OCI-LY7 (cell line): ENCODE measurements around the gene GALNT12.

ENCODE experiments used
- EZH2phosphoT487 ChIP-seq: fragments of 200-600 bp; sonication (generic); IDR thresholded peaks from 2 replicates; pipeline ENCODE4 v1.6.1; 2018; ENCODE audit warnings: low read depth, borderline replicate concordance, mild to moderate bottlenecking, mixed run types, antibody characterized with exemption, low read length, moderate library complexity, mixed read lengths
- TF ChIP-seq, protein P1 (sequence below): fragments of 200-600 bp; sonication (generic); conservative IDR thresholded peaks from 2 replicates; pipeline ENCODE4 v1.5.1; 2014; ENCODE audit warnings: mild to moderate bottlenecking, antibody characterized with exemption, low read length, moderate library complexity, mixed read lengths

DNA sequence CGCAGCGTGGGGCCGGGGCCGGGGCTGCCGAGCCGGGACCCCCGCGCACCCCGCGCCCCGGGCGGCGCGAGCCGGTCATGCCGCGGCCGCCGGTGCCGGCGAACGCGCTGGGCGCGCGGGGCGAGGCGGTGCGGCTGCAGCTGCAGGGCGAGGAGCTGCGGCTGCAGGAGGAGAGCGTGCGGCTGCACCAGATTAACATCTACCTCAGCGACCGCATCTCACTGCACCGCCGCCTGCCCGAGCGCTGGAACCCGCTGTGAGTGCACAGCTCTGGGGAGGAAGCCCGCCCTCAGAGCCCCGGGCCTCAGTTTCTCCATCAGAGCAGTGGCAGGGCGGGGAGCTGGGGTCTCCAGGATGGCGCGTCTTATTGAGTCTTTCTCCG, 335 bp downstream of the GALNT12 start:
- TF ChIP-seq, protein P1, sequence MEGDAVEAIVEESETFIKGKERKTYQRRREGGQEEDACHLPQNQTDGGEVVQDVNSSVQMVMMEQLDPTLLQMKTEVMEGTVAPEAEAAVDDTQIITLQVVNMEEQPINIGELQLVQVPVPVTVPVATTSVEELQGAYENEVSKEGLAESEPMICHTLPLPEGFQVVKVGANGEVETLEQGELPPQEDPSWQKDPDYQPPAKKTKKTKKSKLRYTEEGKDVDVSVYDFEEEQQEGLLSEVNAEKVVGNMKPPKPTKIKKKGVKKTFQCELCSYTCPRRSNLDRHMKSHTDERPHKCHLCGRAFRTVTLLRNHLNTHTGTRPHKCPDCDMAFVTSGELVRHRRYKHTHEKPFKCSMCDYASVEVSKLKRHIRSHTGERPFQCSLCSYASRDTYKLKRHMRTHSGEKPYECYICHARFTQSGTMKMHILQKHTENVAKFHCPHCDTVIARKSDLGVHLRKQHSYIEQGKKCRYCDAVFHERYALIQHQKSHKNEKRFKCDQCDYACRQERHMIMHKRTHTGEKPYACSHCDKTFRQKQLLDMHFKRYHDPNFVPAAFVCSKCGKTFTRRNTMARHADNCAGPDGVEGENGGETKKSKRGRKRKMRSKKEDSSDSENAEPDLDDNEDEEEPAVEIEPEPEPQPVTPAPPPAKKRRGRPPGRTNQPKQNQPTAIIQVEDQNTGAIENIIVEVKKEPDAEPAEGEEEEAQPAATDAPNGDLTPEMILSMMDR: no peak
- no peak for TF ChIP-seq EZH2phosphoT487
